Pancreas (tissue), 10 donors: ENCODE measurements around the gene GAD1. TPM values are rescaled to one million over a fixed set of nuclear protein-coding genes. Genes with fewer than 3 reads are reported as not detected.
A peak's percentile ranks its signal among the peaks of the same experiment; 100 is the strongest.

Experiments
- ATAC-seq, 4 donors: fragments of 200-7000 bp; cut with Tn5 transposase; one replicate each; pipeline versions ENCODE4 v1.8.0 to v1.9.1; 2020; ENCODE audit warnings: mild to moderate bottlenecking in 4 of 4, moderate library complexity in 4 of 4
- DNase-seq, 6 donors: peaks; one replicate each; pipeline ENCODE4 v3.0.0-alpha.2; 2020
- FAIRE-seq: peaks from 2 replicates; lab custom pipeline; 2012; peaks lifted over from hg19 to GRCh38; lab: Jason Lieb, UNC
- H3K27ac ChIP-seq, 4 donors: fragments of 200-600 bp; sonication (generic); 1 replicate in 3 of 4; 2 replicates in 1 of 4; pipeline versions ENCODE4 v1.5.0 to v1.8.0; 2020
- H3K27me3 ChIP-seq, 4 donors: fragments of 200-600 bp; one replicate each; pipeline ENCODE4 v1.8.0; 2021
- H3K36me3 ChIP-seq, 3 donors: fragments of 200-600 bp; sonication (generic) in 1 of 3; one replicate each; pipeline versions ENCODE4 v1.5.0 to v1.8.0; 2020 to 2021
- H3K4me1 ChIP-seq, 3 donors: fragments of 200-600 bp; one replicate each; pipeline ENCODE4 v1.8.0; 2021
- H3K4me3 ChIP-seq, 4 donors: fragments of 200-600 bp; sonication (generic) in 2 of 4; one replicate each; pipeline versions ENCODE4 v1.5.0 to v1.8.0; 2020 to 2021
- H3K9me3 ChIP-seq, 4 donors: fragments of 200-600 bp; one replicate each; pipeline ENCODE4 v1.8.0; 2021
- CTCF ChIP-seq, 4 donors: fragments of 200-600 bp; sonication (generic) in 3 of 4; IDR thresholded peaks; one replicate each; pipeline versions ENCODE4 v1.5.0 to v1.8.0; 2021; ENCODE audit warnings: antibody characterized with exemption in 4 of 4
- WGBS, 2 donors: extraction: QIAGEN DNeasy Blood & Tissue Kit; methylation state at CpG; one replicate each; pipeline ENCODE4 v1.1.7; 2013; 5-methylcytosine and 5-hydroxymethylcytosine counted together
- intact Hi-C, 3 donors: fragments of 100-400 bp; cut with DNase I; formaldehyde crosslinking; loops; one replicate each; pipeline versions ENCODE4 v1.11.1 to v1.14.2; 2022
- polyA plus RNA-seq, 2 donors: library from polyadenylated mRNA; stranded (reverse); fragments of 200-250 nt; gene quantifications; one replicate each; pipeline ENCODE4 v1.2.3, GENCODE V29; 2013
- total RNA-seq, 6 donors: library from RNA; stranded (reverse); fragmentation: NEBNext Ultra II Directional in 4 of 6; extraction: Animal tissue kit (Norgen Biotek cat#: 25700) in 4 of 6; gene quantifications; one replicate each; pipeline versions ENCODE4 v1.2.1 to v1.2.4, GENCODE V29; 2021 to 2023
- donor health status: healthy with polysubstance abuse.
- donor health status: DM: no; HTN: no; CAD: no; lungs with moderate emphysema.
- donor health status: DM: no; HTN: no; CAD: no.
- donor health status: control.
- donor health status: control.
- donor health status: Bipolar disorder and iron deficiency.
- donor health status: DM: yes; HTN: yes; CAD: no.
- donor health status: DM: no; HTN: no; CAD: no.
- donor health status: DM: no; HTN: no; CAD: no.
- donor health status: DM: yes; HTN: yes; CAD: no.

Gene GAD1
- total and polyA plus RNA-seq, 8 donors, result 0.17 to 1.0 (median 0.35) TPM

GRCh38 chr2:170817093-170818035, 677 bp downstream of the GAD1 start:
- no peaks in the 10 kb centered on the region for H3K36me3 ChIP-seq
- 1% methylated on average over 57 to 68 of the region's 69 CpGs for WGBS, 2 donors
- ATAC-seq, result peak; percentile 3 to 16 (median 10)
- H3K4me3 ChIP-seq, result peak overlapping the region; percentile 9 to 48 (median 30)
- TF ChIP-seq CTCF (IDR thresholded peaks at IDR 0.05), result no peak
- intact Hi-C loops, result loop anchor here (5.0 to 10.0 kb wide), 4 partner anchors 410 to 453 kb away; no protein-coding TSS in a partner anchor
- H3K9me3 ChIP-seq, result no peaks in the 10 kb centered on the region
- no peak overlapping the region for H3K27ac ChIP-seq
- peak in 3 of 6 donors; percentile 20 to 63 (median 61) for DNase-seq
- FAIRE-seq, result no peak
- H3K27me3 ChIP-seq, result peaks cover 8 to 66% (median 28%) of the 10 kb centered on the region in 4 donors
- H3K4me1 ChIP-seq, result peaks cover 3 to 26% (median 15%) of the 10 kb centered on the region in 3 donors

- FAIRE-seq (no peak), ATAC-seq (peak in 1 of 4 donors; percentile 3), DNase-seq (peak in 1 of 6 donors; percentile 69)
- H3K27me3 ChIP-seq, result peaks cover 10 to 71% (median 28%) of the 10 kb centered on the region in 4 donors
- H3K9me3 ChIP-seq, result no peaks in the 10 kb centered on the region
- intact Hi-C loops, result loop anchor here (5.0 to 10.0 kb wide), 4 partner anchors 411 to 453 kb away; no protein-coding TSS in a partner anchor
- H3K36me3 ChIP-seq, result no peaks in the 10 kb centered on the region
- no peak for TF ChIP-seq CTCF (IDR thresholded peaks at IDR 0.05)
- H3K4me3 ChIP-seq, result peak overlapping the region in 1 of 4 donors; percentile 48
- peaks cover 3 to 26% (median 16%) of the 10 kb centered on the region in 3 donors for H3K4me1 ChIP-seq
- 2 to 5% methylated on average over 60 of the region's 60 CpGs for WGBS, 2 donors
- no peak overlapping the region for H3K27ac ChIP-seq
Measured at GRCh38 chr2:170818036-170818751, 1.5 kb downstream of the GAD1 start.

- Histone ChIP-seq H3K9me3 (no peaks in the 10 kb centered on the region), H3K36me3 (no peaks in the 10 kb centered on the region), H3K4me3 (peak overlapping the region in 1 of 4 donors; percentile 48), H3K27me3 (peaks cover 7 to 69% (median 22%) of the 10 kb centered on the region in 4 donors), H3K4me1 (peaks cover 3 to 26% (median 16%) of the 10 kb centered on the region in 3 donors), H3K27ac (no peak overlapping the region)
- WGBS, 2 donors, result 9% methylated on average over 30 of the region's 30 CpGs
- no peak for TF ChIP-seq CTCF (IDR thresholded peaks at IDR 0.05)
- FAIRE-seq (no peak), DNase-seq (no peak), ATAC-seq (no peak)
- intact Hi-C loops, result loop anchor here (5.0 to 10.0 kb wide), 4 partner anchors 412 to 454 kb away; no protein-coding TSS in a partner anchor
Measured at GRCh38 chr2:170818752-170819470, 2.2 kb downstream of the GAD1 start.
